HG02938 (cell line): ENCODE results near the gene TECTA.
A peak's percentile ranks its signal among the peaks of the same experiment; 100 is the strongest.
"Not testable (repeated sequence)": the region's sequence is repeated elsewhere in the genome, so short reads cannot be mapped to it uniquely, and the experiment has no call there.

Experiments used
- ATAC-seq: cut with Tn5 transposase; IDR thresholded peaks from one replicate; pipeline ENCODE4 v1.9.1; 2021; ENCODE audit warnings: mild to moderate bottlenecking, moderate library complexity; ENCODE audit not compliant: unreplicated experiment

TECTA gene

DNA sequence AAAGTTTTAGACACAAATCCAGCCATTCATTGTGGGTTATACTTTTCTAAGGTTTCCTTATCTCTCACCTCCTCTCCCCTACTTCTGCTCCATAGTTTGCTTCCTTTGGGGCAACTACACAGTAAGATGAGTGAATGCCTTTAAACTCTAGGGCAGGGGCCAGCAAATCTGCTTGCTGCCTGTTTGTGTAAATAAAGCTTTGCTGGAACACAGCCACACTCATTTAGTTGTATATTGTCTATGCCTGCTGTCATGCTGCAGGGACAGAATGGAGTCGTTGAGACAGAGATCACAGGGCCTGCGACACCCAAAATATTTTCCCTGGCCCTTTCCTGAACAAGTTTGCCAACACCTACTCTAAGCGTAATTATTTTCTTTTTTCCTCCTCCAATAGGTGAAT is 58.7 kb downstream of the TECTA start:
- no peak for ATAC-seq

- no peak for ATAC-seq
These were observed 60.4 kb downstream of the TECTA start for GRCh38 chr11:121161349-121161917.

- no peak for ATAC-seq
These were observed 62.7 kb downstream of the TECTA start for GRCh38 chr11:121163658-121164308.

DNA sequence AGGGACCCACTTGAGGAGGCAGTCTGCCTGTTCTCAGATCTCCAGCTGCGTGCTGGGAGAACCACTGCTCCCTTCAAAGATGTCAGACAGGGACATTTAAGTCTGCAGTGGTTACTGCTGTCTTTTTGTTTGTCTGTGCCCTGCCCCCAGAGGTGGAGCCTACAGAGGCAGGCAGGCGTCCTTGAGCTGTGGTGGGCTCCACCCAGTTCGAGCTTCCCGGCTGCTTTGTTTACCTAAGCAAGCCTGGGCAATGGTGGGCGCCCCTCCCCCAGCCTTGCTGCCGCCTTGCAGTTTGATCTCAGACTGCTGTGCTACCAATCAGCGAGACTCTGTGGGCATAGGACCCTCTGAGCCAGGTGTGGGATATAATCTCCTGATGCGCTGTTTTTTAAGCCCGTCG is 76.6 kb downstream of the TECTA start:
- not testable (repeated sequence) for ATAC-seq

GRCh38 chr11:121179306-121179705 is 78.3 kb downstream of the TECTA start:
- no peak for ATAC-seq

DNA sequence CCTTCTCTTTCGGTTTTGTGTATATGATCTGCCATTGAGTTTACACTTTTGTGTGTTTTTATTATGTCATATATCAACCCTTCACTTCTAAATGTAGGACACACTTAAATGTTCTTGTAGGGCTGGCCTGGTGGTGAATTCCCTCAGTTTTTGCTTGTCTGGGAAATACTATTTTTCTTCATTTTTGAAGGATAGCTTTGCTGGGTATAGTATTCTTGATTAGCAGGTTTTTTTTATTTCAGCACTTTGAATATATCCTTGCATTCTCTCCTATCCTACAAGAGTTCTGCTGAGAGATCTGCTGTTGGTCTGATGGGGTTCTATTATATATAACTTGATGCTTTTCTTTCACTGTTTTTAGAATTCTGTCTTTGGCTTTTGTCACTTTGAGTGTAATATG is 79.1 kb downstream of the TECTA start:
- ATAC-seq: no peak

GRCh38 chr11:121188776-121189175 is 87.7 kb downstream of the TECTA start:
- ATAC-seq: no peak

- no peak for ATAC-seq
These were observed 90.8 kb downstream of the TECTA start for GRCh38 chr11:121191818-121192217.

GRCh38 chr11:121194731-121195596 is 93.9 kb downstream of the TECTA start:
- peak; percentile 67 for ATAC-seq

DNA sequence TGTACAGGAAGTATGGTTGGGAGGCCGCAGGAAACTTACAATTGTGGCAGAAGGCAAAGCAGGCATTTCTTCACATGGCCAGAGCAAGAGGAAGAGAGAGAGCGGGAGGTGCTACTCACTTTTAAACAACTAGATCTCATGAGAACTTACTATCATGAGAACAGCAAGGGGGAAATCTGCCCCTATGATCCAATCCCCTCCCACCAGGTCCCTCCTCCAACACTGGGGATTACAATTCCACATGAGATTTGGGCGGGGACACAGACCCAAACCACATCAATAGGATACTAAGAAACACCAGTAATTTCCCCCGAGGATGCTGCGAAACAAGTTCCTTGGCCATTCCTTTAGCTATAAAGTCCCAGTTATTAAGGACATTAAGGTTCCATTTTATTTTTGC is 97.4 kb downstream of the TECTA start:
- ATAC-seq: no peak

DNA sequence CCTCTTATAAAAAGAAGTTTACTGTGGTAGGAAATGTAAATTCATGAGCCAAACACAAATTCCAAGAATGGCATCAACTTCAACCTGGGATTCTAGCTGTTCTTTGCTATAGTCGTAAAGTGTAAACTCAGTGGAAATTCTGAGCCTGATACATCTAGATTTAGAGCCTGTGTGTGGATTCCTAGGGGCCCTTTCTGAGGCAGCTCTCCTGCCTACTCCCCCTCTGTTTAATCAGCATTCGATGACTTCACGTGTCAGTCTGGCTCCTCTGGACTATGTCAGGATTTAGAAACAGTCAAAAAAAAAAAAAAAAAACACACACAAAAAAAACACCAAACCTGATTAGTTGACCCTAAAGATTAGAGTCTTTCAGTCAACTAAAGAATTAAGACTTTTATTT is 98.5 kb downstream of the TECTA start:
- no peak for ATAC-seq

- no peak for ATAC-seq
These were observed 105.8 kb downstream of the TECTA start for GRCh38 chr11:121206810-121207209.

- ATAC-seq: no peak
These were observed 106.6 kb downstream of the TECTA start for GRCh38 chr11:121207485-121208115.

DNA sequence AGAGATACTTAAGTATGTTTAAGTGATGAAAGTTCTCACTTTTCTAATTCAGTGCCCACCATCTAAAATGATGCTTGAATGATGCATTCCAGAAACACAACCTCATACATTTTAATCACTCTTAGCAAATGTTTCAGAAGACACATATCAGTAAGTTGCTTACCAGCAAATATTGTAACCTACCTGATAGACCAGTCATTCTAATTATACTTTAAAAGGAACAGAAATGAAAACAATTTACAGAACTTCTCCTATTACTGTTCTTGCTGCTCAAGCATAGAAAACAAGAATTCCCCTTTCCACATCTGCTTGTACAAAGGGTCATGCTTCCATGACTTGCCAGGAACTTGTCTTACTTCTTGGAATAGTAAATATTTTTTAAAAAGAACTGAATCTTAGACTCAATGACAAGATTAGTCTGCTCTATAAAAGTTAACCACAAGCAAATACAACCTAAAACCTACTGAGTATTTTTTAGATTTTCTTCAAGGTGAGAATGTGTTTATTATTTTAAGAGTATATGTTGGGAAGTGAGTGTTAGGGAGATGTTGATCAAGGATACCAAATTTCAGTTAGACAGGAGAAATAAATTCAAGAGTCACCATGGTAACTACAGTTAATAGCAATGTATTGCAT is 109.5 kb downstream of the TECTA start:
- no peak for ATAC-seq

DNA sequence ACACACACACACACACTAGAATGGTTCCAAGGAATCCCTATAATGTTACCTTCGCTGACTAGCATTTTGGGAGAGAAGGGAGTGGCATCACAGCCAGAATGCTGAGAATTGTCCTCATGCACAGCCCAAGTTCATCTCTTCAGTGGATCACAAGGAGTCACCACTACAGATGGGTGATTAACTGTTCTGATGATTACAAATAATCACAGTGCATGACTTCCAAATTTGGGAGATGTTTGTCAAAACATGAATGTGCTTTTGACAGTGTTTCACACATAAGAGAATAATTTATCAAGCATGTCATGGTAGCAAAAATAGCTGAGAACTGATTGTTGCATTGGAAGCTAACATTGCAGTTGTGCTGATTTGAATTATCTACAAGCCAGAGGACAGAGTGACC is 110.6 kb downstream of the TECTA start:
- ATAC-seq: no peak

GRCh38 chr11:121212536-121213361 is 111.7 kb downstream of the TECTA start:
- ATAC-seq: no peak

GRCh38 chr11:121213362-121213893 is 112.4 kb downstream of the TECTA start:
- no peak for ATAC-seq

DNA sequence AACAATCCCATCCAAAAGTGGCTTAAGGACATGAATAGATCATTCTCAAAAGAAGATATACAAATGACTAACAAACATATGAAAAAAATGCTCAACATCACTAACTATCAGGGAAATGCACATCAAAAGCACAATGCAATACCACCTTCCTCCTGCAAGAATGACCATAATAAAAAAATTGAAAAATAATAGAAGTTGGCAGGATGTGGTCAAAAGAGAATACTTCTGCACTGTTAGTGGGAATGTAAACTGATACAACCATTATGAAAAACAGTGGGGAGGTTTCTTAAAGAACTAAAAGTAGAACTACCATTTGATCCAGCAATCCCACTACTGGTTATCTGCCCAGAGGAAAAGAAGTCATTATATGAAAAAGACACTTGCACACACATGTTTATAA is 113.8 kb downstream of the TECTA start:
- ATAC-seq: no peak

DNA sequence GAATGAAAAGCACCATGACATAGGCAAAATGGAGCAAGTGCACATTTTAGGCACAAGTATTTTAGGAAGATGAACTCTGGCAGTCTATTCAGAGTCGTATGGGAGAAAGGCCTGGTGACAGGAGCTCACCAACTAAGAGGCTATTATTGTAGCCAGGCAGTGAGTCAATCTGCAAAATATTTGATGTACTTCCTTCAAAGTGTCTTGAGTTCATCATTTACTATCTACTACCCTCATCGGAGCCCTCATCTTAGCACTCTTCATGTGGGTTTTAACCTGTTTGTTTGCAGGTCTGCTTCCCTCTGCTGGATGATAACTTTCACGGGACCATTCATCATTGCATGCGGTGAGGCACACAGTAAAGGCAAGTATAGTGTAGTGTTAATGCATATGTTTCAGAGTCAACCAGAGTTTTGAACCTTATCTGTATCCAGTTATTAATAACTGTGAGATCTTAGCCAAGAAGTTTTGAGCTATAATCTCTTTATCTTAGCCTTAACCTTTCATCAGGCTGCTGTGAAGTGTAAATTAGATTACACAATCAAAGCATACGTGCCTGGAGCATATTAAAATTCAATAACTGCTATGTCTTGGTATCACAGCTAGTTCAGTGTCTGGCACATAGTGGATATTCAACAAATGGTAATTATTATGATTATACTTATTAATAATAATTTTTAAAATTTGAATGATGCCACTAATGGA is 120.6 kb downstream of the TECTA start:
- no peak for ATAC-seq
